Stimulated activated CD8-positive, alpha-beta memory T cell treated with anti-CD3 and anti-CD28 coated beads, Interleukin-15, amount 100 ng/mL, for 4 hours (primary cell): ENCODE data around the gene CTNNA2.

ENCODE experiments used
- DNase-seq, 2 donors: peaks; one replicate each; pipeline ENCODE4 v3.0.0-alpha.2; 2020; ENCODE audit warnings: low read depth in 2 of 2

CTNNA2 gene

DNA sequence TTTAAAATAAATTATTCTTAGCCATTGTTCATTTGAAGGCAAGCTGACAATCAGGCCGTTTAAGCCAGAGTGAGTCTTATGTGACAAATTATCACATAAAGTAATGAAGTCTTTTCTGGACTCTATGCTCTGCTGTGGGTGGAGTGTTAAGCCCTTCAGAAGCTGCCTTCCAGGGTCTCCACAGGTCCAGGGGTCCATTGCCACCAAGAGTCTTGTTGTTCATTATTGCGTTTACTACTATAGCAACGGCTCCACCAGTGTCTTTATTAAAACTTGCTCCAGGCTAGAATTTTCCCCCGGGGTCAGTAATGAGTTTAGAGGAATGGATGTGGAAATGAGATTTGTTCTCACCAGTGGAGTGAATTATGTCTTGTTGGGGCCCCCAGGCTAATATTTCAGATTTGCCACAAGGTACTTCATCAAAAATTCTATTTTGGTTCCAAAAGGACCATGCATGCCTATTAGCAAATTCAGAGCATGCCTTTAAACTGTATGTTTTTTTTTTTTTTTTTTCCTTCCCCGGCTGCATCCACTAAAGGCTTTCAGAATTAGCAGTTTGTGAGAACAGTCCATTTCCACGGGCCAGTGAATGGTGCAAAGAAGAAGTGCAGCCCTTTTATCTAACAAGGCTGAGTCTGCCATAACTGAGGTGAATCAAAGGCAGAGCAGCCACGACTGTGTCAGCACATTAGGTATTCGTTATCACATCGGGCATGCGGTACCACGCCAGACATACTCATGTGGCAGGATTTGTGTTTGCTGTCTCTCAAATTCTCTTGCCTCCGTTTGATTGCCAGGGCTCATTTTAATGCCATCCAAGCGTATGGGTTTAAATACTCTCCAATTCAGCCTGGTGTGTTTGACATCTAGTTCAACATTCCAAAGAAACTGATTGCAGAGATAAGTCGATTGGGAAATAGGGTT is 817.9 kb downstream of the CTNNA2 start:
- DNase-seq = no peak

DNA sequence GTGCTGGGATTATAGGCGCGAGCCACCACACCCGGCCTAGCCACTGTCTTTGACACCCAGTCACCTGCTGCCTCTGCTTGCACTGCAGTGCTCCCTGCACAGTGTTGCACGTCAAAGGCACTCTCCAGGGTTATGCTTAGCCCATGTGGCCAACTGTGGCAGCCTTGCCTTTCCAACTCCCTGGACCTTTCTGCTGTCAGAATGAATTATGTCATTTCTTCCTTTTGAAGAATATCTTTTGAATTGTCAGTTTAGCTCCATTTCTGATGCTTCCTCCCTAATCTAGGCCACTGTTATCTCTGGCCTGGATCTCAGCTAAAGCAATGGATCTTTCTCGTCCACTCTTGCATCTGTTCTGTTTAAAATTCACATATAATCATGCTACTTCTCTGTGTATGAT is 821.0 kb downstream of the CTNNA2 start:
- DNase-seq = no peak

DNA sequence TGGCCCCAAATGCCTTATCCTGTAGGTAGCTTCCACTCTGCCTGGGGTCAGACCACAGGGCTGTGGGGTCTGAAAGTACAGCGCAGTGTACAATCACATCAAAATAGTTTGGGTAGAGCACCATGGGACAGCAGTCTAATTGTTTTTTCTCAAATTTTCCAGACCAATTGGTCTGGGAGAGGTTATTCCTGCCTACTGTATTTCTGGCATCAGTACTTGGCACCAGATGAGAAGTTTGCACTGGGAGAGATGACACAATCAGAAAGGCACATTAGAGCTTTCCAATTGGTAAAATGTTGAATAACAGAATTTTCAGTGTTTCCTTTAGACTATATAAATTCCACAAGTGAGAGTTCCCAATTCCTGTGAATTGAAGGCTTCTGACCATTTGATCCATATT is 822.6 kb downstream of the CTNNA2 start:
- no peak for DNase-seq

DNA sequence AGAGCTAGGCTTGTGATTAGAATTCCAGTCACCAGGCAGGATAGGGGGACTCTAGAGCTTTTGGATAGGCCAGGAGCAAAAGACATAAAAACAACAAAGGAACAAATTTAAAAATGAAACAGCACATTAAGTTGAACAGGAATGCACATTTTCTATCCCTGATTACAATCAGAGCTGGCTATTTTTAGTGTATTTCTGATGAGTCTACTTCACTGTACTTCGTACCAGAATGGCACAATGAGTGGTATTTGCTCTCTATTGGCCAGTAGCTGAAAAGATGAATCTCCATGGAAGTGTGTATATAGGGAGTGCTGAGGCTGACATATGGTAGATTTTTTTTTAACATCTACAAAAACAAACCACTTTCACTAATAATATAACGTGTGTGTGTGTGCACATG is 825.9 kb downstream of the CTNNA2 start:
- no peak for DNase-seq

DNA sequence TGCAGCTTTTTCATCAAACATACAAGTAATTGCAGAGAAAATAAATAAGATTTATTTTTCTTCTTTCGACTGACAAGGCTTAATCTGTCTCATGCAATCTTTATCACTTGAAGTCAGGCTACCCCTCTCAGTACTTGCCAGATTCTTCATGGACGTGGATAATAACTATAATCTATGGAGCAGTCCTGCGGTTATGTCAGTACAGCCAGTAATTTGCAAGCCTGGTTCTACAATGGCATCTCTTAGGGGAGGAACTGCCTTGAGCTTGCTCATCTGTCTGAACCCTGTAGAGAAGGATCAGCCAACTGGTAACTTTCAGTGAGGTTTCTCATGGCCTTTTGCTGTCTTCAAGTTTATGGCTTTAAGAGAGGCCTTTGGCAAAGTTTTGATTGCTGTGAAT is 827.2 kb downstream of the CTNNA2 start:
- DNase-seq = no peak

DNA sequence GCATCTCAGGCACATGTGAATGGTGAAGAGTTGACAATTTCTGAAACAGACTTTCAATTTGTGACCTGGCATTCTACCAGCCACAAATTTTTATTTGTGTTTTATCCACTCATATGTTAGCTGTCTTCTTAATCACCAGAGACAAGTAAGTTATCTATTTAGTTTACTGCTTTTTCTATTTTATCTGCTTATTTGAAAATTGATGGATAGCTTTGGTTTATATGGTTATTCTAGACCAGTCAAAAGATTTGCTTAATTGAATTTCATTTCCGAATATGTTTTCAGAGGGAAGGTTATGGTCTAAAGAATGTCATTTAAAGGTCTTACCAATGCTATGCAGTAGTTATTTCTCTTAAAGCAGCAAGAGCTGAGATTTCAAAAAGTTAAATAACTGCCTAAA is 835.2 kb downstream of the CTNNA2 start:
- no peak for DNase-seq

DNA sequence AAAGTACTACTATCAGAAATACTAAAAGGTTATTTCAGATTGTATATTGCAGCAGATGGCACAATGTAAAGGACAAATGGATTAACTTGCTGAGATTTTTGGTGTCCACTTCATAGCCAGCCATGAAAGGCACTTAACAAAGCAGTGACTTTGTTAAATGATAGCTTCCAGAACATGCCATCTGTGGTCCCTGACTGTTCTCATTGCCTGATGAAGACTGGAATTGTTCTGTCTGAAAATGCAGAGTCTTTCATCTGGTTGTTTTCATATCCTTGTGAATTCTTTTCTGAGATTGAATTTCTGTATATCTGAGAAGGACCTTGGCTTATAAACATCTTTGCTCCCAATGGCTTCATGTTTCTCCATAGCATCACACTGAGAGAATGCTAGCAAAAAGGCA is 836.1 kb downstream of the CTNNA2 start:
- no peak for DNase-seq

DNA sequence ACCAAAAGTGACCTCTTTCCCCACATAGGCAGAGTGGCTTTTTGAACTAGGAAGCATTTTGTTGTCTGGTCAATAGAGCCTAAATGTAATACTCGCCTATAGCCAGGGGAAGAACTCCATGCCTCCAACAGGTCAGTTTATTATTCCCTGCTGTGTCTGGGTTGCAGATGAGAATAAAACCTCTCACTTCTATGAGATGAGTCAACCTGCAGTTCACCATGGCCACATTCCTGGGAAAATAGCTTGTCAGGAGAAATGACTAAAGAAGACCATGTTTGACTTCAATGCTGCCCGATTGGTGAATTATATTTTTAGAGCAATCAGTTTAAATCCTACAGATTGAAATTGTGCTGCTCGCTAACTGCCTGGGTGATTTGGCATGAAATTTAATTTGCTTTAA is 838.4 kb downstream of the CTNNA2 start:
- no peak for DNase-seq

DNA sequence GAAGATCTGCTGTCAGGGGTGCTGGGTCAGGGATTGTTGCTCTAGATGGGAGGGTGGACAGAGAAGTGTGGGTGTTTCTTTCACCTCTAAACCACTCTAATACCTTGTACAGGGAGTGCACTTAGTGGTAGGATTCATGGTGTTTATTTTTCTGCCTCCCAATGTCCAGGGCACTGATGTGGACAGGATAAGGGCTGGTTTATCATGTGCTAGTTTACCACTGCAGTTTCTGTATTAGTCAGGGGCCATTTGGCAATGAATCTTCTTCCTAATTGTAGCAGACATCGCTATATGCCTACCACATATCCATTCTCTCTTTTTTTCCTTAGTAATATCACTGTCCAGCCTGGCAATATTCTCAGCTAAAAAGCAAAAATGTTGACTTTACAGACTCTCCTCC is 842.0 kb downstream of the CTNNA2 start:
- DNase-seq = no peak

DNA sequence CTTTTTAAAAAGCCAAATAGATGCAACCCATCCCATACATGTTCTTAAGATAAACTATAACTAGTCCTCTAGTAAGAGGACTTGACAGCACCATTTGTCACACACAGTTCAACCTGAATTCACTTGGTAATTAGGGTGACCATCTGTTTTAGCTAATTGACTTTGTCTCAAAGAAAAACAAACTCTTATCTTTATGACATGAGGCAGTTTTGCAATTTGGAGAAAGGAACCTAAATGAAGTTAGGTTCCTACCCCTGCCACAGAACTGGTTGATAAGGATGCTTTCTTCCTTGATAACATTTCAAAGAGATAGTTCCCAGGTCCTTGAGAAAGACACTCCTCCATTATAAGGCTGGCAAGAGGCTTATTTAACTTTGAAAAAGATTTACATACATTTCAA is 849.1 kb downstream of the CTNNA2 start:
- no peak for DNase-seq

DNA sequence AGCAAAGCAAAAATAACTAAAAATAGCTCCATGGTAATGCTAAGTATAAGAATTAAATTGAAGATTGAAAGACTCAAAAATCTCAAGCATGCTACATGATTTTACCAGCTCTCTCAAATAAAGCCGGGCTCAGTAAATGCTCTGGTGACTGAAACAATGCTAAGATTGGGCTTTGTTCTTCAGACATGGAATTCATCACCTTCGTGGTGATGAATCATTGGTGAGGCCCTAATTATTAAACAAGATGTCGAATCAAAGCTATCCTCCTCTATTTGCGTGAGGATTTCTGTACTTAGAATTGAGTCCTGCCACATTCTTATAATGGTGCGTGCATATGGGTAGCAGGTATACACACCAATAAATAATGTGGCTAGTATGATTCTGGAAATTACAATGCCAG is 850.5 kb downstream of the CTNNA2 start:
- DNase-seq = no peak

DNA sequence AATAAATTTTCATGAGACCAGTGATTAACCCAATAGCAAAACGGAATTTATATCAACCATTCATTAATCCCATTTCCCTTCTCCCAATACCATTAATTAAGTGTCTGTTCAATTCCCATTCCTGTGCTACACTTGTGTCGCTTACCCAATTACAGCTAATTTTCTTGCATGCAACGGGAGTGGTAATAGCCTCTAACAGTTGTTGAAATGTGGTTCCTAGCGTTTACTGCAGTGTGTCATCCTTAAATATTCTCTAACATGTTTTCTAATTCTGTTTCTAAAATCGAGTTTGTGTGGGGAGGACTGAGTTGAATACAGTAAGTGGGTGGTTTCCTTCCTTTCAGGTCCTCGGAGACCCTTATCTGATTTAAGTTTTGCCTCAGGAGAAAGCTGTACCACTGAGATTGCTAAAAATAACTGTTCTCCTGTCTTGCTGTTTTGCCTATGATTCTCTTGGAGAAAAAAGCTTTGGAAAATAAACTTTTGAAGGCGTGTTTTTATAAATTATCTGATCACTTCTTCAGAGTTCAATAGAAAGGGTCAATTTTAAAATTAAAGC is 851.0 kb downstream of the CTNNA2 start:
- DNase-seq = no peak

DNA sequence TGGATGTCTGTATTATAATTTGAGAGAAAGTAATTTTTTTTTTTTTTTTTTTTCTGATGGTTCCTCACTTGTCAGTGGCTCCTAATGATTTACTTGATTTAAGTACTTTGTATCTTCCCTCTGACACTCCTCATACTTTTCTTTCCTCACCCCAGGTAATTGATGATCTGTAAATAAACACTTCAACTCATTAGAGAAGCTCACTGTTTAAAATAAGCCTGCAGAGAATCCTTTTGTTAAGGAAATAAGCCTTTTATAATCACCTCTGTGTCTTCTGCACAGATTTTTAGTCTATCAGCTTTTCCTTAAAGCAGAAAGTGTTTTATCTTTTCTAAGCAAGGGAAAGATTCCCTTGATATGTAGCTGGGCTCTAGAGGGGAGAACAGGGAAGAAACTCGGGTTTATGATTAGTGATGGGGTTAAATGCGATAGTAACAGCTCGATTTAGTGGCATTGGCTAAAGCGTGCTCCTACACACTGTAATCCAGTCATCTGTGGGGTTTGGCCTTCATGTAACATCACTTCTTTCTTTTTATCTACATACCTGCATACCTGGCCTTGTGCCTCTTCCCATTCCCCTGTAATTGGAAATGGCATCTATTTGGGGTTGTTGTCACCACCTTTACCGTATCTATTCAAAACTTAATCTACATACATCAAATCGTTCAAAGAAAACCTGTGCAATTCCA is 851.8 kb downstream of the CTNNA2 start:
- DNase-seq = no peak

DNA sequence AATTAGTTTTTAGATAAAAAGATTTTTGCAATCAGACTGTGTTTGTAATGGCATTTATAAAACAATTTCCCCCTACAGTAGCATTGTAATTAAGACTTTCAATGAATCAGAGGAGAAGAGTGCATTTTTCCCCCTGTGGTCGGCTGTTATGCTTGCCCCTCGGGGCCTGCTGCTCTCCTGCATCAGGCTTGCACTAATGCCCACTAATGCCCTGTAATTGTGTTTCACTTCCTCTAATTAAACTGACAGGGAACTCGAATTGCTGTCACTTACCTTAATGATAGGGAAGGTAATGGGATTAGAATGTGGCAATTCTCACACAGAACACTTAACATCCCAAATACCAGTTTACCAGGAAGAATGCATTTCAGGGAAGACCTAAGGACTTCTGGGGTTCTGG is 852.9 kb downstream of the CTNNA2 start:
- no peak for DNase-seq

DNA sequence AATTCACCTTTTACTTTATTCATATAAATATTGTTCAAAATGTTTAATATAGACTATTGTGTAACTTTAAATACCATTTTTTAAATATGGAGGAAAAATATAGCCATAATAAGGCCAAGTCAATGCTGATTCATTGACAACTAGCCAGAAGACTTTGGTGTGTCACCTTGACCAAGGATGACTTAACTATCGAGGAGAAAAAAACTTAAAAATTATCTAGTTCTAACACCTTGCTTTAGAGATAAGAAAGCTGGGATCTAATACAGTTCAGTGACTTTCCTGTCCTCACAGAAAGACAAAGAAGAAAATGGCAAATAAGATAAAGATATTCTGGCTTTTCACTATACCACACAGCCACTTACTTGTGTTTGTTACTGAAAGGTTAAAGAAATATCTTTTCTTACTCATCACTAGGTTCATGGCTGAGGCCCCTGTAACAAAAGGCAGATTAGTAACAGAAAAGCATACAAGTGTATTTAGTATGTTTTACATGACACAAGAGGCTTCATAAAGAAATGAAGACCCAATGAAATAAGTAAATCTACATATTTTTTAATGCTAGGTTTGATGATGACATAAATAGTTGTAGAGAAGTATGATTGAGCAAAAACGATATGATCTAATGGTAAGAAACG is 857.6 kb downstream of the CTNNA2 start:
- DNase-seq = no peak

DNA sequence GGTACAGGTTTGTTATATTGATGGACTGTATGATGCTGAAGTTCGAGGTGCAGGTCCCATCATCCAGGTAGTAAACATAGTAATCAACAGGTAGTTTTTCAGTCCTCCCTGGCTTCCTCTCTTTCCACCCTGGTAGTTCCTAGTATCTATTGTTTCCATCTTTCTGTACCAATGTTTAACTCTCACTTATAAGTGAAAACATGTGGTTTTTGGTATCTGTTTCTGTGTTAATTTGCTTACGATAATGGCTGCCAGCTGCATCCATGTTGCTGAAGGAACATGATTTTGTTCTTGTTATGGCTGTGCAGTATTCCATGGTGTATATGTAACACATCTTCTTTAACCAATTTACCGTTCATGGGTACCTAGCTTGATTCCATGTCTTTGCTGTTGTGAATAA is 861.3 kb downstream of the CTNNA2 start:
- DNase-seq = no peak

DNA sequence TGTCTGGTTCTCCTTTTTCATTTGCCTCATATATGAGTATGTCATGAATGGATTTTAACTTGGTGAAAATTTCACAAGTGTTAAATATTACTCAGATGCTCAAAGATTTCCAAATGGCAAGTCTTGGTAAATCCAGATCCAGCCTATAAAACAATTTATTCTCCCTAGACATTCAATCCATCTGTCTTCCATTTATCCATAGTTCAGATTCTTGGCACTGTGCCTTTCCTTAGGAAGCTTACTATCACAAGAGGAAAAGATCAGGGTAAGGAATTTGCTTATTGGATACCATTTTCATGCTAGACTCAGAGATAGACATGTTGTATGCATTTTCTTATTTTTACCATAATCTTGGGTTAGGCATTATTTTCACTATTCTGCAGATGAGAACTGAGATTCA is 864.2 kb downstream of the CTNNA2 start:
- DNase-seq = no peak

DNA sequence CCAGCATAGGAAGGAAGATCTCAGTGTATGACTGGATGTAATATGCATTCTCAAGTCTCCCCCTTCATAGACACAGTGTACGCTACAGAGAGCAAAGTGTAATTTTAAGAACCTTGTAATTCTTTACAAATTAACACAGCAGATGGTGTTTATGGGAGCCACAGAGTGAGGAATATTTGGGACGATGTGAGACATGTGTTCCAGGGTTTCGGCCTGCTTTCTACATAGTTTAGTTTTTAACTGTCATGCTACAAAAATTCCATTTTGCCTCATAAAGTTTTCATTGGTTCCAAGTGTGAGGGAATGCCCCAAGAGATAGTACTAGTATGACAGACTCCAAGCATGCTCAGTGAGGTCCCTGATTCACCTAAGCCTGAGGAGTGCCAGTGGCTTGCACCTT is 867.9 kb downstream of the CTNNA2 start:
- DNase-seq = no peak

DNA sequence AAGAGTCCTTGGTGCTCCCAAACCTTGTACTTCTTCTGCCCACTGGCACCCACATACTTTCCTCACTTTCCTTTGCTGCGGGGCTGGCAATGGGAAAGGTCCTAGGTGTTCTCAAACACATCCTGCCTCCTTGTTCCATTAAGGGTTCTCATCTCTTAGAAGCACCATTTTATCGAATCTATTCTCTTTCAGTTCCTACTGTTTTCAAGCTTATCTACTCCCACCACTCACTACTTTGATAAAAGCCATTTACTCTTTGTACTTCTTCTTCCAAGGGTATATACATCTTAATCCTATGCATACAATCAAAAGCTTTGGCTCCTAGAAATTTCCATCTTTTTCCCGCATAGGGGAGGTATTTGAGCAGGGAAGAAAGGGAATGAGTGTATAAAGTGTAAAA is 868.8 kb downstream of the CTNNA2 start:
- no peak for DNase-seq

DNA sequence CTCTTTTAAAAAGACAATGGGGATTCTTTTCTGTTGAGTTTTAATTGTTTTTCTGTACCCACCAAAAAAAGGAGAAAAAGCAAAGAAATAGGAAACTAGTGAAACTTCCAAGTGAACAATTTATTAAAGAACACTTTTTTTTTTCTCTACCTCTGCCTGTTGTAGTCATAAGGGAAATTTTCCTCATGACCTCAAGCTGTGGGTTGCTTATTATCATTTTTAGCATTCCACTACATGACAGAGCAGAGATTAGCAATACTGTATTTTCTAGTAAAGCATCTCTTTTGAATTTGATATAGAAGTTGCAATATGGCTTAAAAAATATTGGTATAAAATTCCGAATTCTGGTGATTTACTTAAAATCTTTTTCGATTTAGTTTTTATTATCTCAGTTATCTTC is 879.6 kb downstream of the CTNNA2 start:
- DNase-seq = no peak

DNA sequence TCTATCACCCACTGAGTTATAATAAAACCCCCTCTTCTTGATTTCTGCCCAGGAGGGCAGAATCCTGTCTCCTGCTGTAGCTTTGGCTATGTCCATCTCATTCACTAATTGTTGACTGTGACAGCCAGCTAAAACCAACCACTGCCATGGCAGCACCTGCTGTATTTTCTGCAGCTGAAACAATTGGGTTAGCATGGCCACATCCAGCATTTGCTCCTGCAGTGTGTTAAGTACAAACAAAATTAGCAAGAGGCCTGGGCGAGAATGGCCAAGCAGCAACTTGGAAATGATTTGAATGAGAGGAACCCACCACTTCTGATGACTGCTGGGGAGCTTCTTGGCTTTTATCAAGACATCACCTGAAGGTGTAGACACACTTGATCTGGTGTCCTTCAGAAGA is 881.1 kb downstream of the CTNNA2 start:
- no peak for DNase-seq

DNA sequence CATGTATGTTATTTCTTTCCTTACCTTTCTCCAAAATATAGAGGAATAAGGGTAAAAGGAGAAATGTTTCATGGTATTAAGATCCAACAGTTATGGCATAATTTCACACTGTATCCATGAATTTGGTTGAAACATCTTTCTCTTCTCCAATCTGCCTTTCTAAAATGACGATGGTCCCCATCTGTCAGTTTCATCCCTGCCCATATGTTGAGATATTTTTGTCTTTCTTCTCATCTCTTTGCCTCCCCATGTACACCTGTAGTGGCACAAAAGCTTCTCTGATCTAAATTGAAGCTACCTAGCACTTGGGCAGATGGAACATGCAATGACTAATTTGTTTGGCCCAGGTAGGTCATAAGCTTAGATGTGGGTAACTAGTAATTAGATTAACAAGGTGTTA is 882.4 kb downstream of the CTNNA2 start:
- no peak for DNase-seq

DNA sequence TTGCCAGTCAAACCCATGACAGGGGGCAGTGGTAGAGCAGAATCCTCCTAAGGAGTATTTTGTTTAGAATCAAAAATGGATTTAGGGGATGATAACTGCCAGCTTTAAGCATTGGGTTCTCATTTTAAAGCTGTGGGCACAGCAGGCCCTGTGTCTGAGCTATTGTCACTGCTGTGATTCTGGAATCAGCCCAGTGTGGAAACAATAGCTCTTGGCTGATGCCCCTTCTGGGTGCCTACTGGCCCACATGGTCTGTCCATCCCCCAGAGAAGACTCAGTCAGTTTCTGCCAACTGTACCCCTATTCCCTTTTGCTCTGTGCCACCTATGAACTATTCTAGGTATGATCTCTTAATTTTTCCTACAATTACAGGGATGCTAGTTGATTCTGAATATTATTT is 883.4 kb downstream of the CTNNA2 start:
- DNase-seq = no peak
